Measurements from ENCODE around the gene LSS. TPM values are rescaled to one million over a fixed set of nuclear protein-coding genes. Genes with fewer than 3 reads are reported as not detected.
"Not testable (repeated sequence)": the region's sequence is repeated elsewhere in the genome, so short reads cannot be mapped to it uniquely, and the experiment has no call there.

The LSS gene
- total RNA-seq, 2 experiments from 2014 or later: 9.6 to 12.6 TPM

- Mint-ChIP-seq H3K27me3 (ENCODE audit: low read depth) (no peaks in the 10 kb centered on the region), H3K4me3 (no peak overlapping the region), H3K4me1 (ENCODE audit: low read depth) (no peaks in the 10 kb centered on the region), H3K27ac (no peak overlapping the region), H3K36me3 (ENCODE audit: low read depth) (peaks cover 3% of the 10 kb centered on the region), H3K9me3 (no peaks in the 10 kb centered on the region)
- intact Hi-C loops (cut with micrococcal nuclease): no loop called here
- no peak for DNase-seq
- CTCF ChIA-PET: no interaction called here
Observed at GRCh38 chr21:46205766-46206162, 22.8 kb downstream of the LSS start.

GRCh38 chr21:46205166-46205565 lies 23.4 kb downstream of the LSS start:
- peaks cover 4% of the 10 kb centered on the region for H3K36me3 Mint-ChIP-seq (ENCODE audit: low read depth)
- no peaks in the 10 kb centered on the region for H3K4me1 Mint-ChIP-seq (ENCODE audit: low read depth)
- intact Hi-C loops (cut with micrococcal nuclease): no loop called here
- H3K9me3 Mint-ChIP-seq: no peaks in the 10 kb centered on the region
- CTCF ChIA-PET: no interaction called here
- H3K27ac Mint-ChIP-seq: no peak overlapping the region
- H3K4me3 Mint-ChIP-seq: no peak overlapping the region
- no peak for DNase-seq
- H3K27me3 Mint-ChIP-seq (ENCODE audit: low read depth): no peaks in the 10 kb centered on the region

- CTCF ChIA-PET: no interaction called here
- no peak overlapping the region for H3K27ac Mint-ChIP-seq
Observed at GRCh38 chr21:46203203-46203600, 25.4 kb downstream of the LSS start.

GRCh38 chr21:46202592-46203202 lies 25.9 kb downstream of the LSS start:
- Mint-ChIP-seq H3K27ac (no peak overlapping the region), H3K9me3 (no peaks in the 10 kb centered on the region), H3K36me3 (ENCODE audit: low read depth) (peaks cover 14% of the 10 kb centered on the region), H3K27me3 (ENCODE audit: low read depth) (no peaks in the 10 kb centered on the region), H3K4me1 (ENCODE audit: low read depth) (no peaks in the 10 kb centered on the region), H3K4me3 (no peak overlapping the region)
- DNase-seq: no peak
- CTCF ChIA-PET: no interaction called here
- intact Hi-C loops (cut with micrococcal nuclease): no loop called here

More at GRCh38 chr21:46203203-46203600, 25.4 kb downstream of the LSS start:
- no peak for DNase-seq
- H3K9me3 Mint-ChIP-seq: no peaks in the 10 kb centered on the region
- peaks cover 14% of the 10 kb centered on the region for H3K36me3 Mint-ChIP-seq (ENCODE audit: low read depth)
- no peak overlapping the region for H3K4me3 Mint-ChIP-seq
- no peaks in the 10 kb centered on the region for H3K27me3 Mint-ChIP-seq (ENCODE audit: low read depth)
- intact Hi-C loops (cut with micrococcal nuclease): no loop called here
- no peaks in the 10 kb centered on the region for H3K4me1 Mint-ChIP-seq (ENCODE audit: low read depth)

GRCh38 chr21:46200877-46201803 lies 27.4 kb downstream of the LSS start:
- H3K4me3 Mint-ChIP-seq; intact Hi-C loops (cut with micrococcal nuclease); H3K9me3 Mint-ChIP-seq; CTCF ChIA-PET; H3K4me1 Mint-ChIP-seq (ENCODE audit: low read depth); H3K27ac Mint-ChIP-seq; DNase-seq; H3K27me3 Mint-ChIP-seq (ENCODE audit: low read depth): not testable (repeated sequence)
- H3K36me3 Mint-ChIP-seq (ENCODE audit: low read depth): peaks cover 14% of the 10 kb centered on the region

- Mint-ChIP-seq H3K4me1 (ENCODE audit: low read depth) (no peaks in the 10 kb centered on the region), H3K9me3 (no peaks in the 10 kb centered on the region), H3K27me3 (ENCODE audit: low read depth) (no peaks in the 10 kb centered on the region), H3K27ac (no peak overlapping the region), H3K36me3 (ENCODE audit: low read depth) (peaks cover 15% of the 10 kb centered on the region), H3K4me3 (no peak overlapping the region)
- no peak for DNase-seq
- CTCF ChIA-PET: no interaction called here
- intact Hi-C loops (cut with micrococcal nuclease): no loop called here
Observed at GRCh38 chr21:46199436-46200373, 28.9 kb downstream of the LSS start.

GRCh38 chr21:46196733-46197132 lies 31.8 kb downstream of the LSS start:
- Mint-ChIP-seq H3K9me3 (no peaks in the 10 kb centered on the region), H3K4me1 (ENCODE audit: low read depth) (no peaks in the 10 kb centered on the region), H3K27ac (no peak overlapping the region), H3K27me3 (ENCODE audit: low read depth) (no peaks in the 10 kb centered on the region), H3K4me3 (no peak overlapping the region), H3K36me3 (ENCODE audit: low read depth) (peaks cover 15% of the 10 kb centered on the region)
- no peak for DNase-seq
- intact Hi-C loops (cut with micrococcal nuclease): no loop called here
- CTCF ChIA-PET: no interaction called here

- CTCF ChIA-PET: no interaction called here
- Mint-ChIP-seq H3K36me3 (ENCODE audit: low read depth) (peaks cover 15% of the 10 kb centered on the region), H3K27ac (no peak overlapping the region), H3K4me3 (no peak overlapping the region), H3K9me3 (no peaks in the 10 kb centered on the region), H3K27me3 (ENCODE audit: low read depth) (no peaks in the 10 kb centered on the region), H3K4me1 (ENCODE audit: low read depth) (no peaks in the 10 kb centered on the region)
- intact Hi-C loops (cut with micrococcal nuclease): no loop called here
- no peak for DNase-seq
Observed at GRCh38 chr21:46195595-46196195, 32.9 kb downstream of the LSS start.

GRCh38 chr21:46194374-46195334 lies 33.9 kb downstream of the LSS start:
- CTCF ChIA-PET: no interaction called here
- Mint-ChIP-seq H3K4me3 (no peak overlapping the region), H3K36me3 (ENCODE audit: low read depth) (peaks cover 11% of the 10 kb centered on the region), H3K9me3 (no peaks in the 10 kb centered on the region), H3K4me1 (ENCODE audit: low read depth) (no peaks in the 10 kb centered on the region), H3K27ac (no peak overlapping the region), H3K27me3 (ENCODE audit: low read depth) (no peaks in the 10 kb centered on the region)
- no peak for DNase-seq
- intact Hi-C loops (cut with micrococcal nuclease): no loop called here

GRCh38 chr21:46193829-46194373 lies 34.7 kb downstream of the LSS start:
- no peaks in the 10 kb centered on the region for H3K27me3 Mint-ChIP-seq (ENCODE audit: low read depth)
- no peak for DNase-seq
- H3K4me3 Mint-ChIP-seq: no peak overlapping the region
- intact Hi-C loops (cut with micrococcal nuclease): no loop called here
- no peak overlapping the region for H3K27ac Mint-ChIP-seq
- CTCF ChIA-PET: no interaction called here
- peaks cover 7% of the 10 kb centered on the region for H3K36me3 Mint-ChIP-seq (ENCODE audit: low read depth)
- no peaks in the 10 kb centered on the region for H3K4me1 Mint-ChIP-seq (ENCODE audit: low read depth)
- H3K9me3 Mint-ChIP-seq: no peaks in the 10 kb centered on the region

Measured in activated naive CD4-positive, alpha-beta T cell treated with anti-CD3 and anti-CD28 coated beads for 36 hours (primary cell).